ENCODE data around the gene ZFTA.
"Not testable (repeated sequence)": the region's sequence is repeated elsewhere in the genome, so short reads cannot be mapped to it uniquely, and the experiment has no call there.

The ZFTA gene

DNA sequence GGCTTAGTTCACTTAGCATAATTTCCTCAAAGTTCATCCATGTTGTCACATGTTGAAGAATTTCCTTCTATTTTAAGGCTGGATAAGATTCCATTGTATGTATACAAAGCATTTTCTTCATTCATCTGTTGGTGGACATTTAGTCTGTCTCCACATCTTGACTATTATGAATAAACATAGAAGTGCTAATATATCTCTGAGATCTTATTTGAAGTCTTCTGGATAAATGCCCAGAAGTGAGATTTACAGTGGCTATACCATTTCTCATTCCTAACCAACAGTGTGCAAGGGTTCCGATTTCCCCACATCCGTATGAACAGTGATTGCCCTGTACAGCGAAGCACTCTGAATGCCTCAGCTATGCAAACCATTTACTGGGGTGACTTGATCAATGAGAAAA lies 6.6 kb upstream of the ZFTA start:
- DNase-seq (ENCODE audit: low spot score) = no peak

- not testable (repeated sequence) for DNase-seq (ENCODE audit: low spot score)
These were observed 3.3 kb upstream of the ZFTA start for GRCh38 chr11:63771741-63772318.

- no peak for DNase-seq (ENCODE audit: low spot score)
These were observed 2.2 kb upstream of the ZFTA start for GRCh38 chr11:63770763-63771162.

DNA sequence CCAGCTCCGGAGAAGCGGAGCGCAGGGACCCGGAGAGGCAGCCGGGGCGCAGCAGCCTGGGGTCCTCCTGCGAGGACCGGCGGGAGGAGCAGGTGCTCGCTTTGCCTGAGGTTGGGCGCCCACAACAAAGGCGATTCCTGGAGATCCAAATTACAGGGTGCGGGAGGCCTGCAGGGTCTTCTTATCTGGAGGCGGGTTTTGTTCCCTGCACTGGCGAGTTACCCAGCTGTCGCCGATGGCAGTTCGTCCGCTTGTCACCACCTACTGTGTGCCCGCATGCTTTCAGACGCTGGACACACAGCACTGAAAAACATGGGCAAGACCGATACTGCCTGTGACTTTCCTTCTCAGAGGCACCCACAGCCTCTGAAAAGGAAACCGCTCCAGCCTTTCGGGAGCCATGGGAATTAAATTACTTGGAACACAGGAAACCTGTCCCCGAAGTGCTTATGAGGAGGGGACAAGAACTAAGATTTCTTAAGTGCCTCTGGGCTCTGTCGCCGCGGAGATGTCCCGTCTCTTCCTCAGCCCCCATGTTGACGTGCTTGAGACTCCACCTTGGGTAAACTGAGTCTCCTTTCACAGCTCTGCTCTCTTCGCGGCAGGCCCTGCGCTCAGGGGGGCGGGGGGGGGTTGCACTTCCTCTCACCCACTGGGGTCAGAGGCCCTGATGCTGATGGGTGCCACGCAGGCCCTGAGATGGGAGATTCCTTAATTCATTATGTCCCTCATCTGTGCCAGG lies 1.3 kb upstream of the ZFTA start:
- no peak for DNase-seq (ENCODE audit: low spot score)

GRCh38 chr11:63769042-63769713 lies 603 bp upstream of the ZFTA start:
- peak; percentile 79 for DNase-seq (ENCODE audit: low spot score)

DNA sequence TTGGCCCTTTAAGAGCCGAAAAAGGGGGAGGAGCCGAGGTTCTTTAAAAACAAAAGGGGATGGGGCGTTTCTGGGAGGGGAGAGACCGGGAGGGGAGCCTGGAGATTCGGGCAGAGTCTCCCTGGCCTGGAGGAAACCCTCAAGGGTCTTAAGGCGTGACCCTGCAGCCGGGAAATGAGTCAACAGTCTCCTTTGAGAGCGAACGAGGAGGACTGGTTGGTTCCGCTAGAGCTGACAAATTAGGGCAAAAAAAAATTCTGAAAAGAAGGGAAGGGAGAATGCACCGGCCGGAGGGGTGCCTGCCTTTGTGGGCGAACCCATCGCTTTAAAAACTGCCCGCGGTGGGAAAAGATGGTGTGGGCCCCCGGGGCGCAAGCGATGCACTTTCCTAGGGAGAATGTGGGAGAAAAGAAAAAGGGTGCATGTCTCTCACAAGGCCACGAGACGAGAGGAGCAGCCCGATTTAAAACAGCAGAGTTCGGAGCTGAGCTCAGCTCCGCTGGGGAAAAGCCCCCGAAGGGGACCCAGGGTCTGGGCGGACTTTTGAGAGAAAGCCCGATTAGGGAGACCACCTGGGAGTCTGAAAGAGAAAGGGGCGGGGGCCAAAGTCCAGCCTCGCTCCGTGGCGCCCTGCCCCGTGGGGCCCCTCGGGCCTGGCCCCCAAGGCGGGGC lies 874 bp downstream of the ZFTA start:
- peak; percentile 61 for DNase-seq (ENCODE audit: low spot score)

DNA sequence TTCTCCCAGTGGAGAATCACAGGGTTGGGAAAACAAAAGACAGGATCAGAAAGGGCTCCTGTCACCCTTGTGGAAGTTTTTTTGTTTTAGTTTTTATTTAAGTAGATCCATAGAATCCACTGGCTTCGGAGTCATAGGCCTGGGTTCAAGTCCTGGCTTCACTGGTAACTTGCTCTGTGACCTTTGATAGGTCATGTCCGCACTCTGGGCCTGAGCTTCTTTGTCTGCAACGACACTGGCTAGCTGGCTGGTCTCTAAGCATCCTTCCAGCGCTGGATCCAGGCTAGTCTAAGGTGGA lies 1.4 kb downstream of the ZFTA start:
- no peak for DNase-seq (ENCODE audit: low spot score)

GRCh38 chr11:63766531-63767235 lies 1.9 kb downstream of the ZFTA start:
- no peak for DNase-seq (ENCODE audit: low spot score)

DNA sequence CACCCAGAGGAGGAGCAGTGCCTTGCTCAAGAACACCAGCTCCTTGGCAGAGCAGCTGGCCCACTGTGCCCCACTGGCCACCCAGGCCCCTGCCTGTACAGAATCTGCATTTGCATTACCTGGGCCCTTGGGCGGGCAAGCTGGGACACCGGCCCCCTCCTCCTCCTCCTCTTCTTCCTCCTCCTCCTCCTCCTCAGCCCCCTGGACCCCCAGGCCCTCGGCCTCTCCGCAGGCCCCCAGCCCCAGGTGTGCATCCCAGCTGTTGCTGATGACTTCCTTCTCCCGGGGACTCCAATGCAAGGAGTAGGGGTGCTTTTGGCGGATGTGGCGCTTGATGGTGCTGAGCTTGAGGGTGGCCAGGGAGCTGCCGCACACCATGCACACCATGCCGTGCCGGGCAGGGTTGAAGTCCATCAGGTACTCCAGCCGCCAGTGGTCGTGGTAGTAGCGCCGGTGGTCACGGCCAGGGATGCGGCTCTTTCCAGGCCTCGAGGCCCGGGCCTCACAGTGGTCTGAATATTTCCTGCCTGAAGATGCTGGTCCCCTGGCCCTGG lies 2.8 kb downstream of the ZFTA start:
- no peak for DNase-seq (ENCODE audit: low spot score)

DNA sequence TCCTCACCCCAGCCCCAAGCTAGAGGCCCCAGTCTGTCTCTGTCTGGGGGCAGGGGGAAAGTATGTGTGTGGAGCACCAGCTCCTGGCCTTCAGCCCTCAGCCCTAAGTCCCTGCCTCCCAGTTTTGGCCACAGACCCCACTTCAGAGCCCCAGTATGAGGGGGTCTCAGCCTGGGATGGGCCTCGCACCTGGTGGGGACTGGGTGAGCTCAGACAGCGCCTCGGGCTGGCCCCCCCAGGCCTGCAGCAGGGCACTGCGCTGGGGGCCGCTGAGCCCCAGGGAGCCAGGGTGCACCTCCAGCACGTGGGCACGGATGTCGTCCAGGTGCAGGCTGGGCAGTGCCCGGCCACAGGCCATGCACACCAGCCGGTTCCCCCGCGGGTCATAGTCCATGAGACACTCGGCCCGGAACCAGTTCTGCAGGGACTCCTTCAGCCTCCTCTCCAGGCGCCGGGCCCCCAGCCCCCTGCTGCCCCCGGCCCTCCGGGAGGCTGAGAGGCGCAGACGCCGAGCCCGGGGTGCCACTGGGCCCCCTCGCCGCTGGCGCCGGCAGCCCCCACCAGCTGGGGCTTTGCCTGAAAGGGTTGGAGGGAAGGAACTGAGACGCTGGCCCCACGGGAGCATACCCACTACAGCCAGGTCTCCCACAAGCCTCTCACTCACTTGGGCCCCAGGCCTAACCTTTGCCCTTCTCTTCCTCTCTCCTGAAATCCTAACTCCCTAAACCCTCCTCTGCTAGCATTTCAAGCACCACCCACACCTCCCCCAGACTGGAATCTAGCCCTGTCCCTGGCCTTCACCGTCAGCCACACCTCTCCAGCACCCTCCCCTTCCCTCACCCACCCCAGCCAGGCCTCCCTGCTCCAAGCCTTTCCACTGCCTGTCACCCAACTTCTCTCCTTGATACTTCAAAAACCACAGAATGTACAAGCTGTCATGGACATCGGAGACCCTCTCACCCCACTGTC lies 3.6 kb downstream of the ZFTA start:
- no peak for DNase-seq (ENCODE audit: low spot score)

DNA sequence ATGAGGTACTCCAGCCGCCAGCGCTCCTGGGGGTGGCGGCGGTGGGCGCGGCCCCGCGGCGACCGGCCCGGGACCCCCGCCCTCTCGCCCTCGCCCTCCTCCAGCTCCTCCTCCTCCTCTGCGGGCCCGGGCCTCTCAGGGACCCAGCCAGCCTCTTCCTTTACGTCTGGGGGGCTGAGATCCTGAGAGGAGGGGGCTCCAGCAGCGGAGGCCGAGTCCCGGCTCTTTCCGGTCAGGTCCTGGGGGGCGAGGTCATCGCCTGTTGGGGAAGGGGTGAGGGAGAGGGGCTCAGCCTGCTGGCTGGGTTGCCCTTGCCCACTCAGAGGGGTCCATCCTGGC lies 4.3 kb downstream of the ZFTA start:
- no peak for DNase-seq (ENCODE audit: low spot score)

- no peak for DNase-seq (ENCODE audit: low spot score)
These were observed 4.9 kb downstream of the ZFTA start for GRCh38 chr11:63763496-63764339.

DNA sequence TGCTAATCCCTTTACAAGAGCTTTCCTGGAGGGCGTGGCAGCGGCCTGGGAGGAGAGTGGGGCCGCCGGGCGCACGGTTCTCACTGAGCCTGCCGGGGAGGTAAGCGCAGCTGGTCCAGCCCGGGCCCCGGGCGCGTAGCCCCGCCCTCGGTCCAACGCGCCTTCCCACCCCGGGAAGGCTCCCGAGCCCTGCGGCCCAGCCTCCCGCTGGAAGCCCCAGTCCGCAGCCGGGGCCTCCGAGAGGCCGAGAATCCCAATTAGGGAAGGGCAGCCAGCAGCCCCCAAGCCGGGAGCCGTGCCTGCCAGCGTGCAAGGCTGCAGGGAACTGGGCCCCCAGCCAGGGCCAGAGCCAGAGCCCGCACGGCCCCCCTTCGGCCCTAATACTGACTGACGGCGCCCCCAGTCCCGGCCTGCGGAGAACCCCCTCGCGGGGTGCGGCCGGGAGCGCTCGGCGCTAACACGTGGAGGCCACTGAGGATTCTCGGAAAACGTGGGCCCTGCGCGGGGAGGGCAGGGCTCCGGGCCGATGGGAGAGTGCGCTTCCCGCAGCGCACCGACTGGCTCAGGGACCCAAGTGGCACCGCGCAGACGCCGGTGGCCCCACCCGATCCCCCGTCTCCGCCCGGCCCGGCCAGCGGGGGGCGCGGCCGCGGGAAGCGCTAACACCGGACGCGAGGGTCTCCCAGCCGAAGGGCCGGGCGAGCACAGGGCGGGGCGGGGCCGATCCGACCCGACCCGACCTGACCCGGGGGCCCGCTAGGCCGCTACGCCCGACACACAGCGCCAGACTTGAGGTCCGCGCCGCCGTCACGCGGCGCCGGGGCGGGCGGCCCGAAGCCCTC lies 5.7 kb downstream of the ZFTA start:
- DNase-seq (ENCODE audit: low spot score) = peak; percentile 54

GRCh38 chr11:63761931-63762653 lies 6.5 kb downstream of the ZFTA start:
- peak; percentile 47 for DNase-seq (ENCODE audit: low spot score)

- no peak for DNase-seq (ENCODE audit: low spot score)
These were observed 7.4 kb downstream of the ZFTA start for GRCh38 chr11:63761188-63761587.

- no peak for DNase-seq (ENCODE audit: low spot score)
These were observed 8.0 kb downstream of the ZFTA start for GRCh38 chr11:63760487-63761079.

GRCh38 chr11:63756919-63757761 lies 11.4 kb downstream of the ZFTA start:
- DNase-seq (ENCODE audit: low spot score) = no peak

All from D341Med (cell line).